ENCODE results near the gene SLC32A1.

The SLC32A1 gene

GRCh38 chr20:38704136-38704535 is 20.1 kb upstream of the SLC32A1 start:
- no peaks in the 10 kb centered on the region for H3K4me1 ChIP-seq (ENCODE audit: control insufficient read depth, insufficient read depth, low read length)
- H3K4me3 ChIP-seq (ENCODE audit: low read length), result no peak overlapping the region
- no peak overlapping the region for H3K27ac ChIP-seq (ENCODE audit: low read depth, low read length)
- H3K9ac ChIP-seq (ENCODE audit: low read length), result no peak overlapping the region
- no peaks in the 10 kb centered on the region for H3K27me3 ChIP-seq (ENCODE audit: control insufficient read depth, insufficient read depth, low read length)
- H3K36me3 ChIP-seq (ENCODE audit: control insufficient read depth, insufficient read depth, low read length), result no peaks in the 10 kb centered on the region

- no peaks in the 10 kb centered on the region for H3K36me3 ChIP-seq (ENCODE audit: control insufficient read depth, insufficient read depth, low read length)
- H3K4me1 ChIP-seq (ENCODE audit: control insufficient read depth, insufficient read depth, low read length), result no peaks in the 10 kb centered on the region
- no peak overlapping the region for H3K9ac ChIP-seq (ENCODE audit: low read length)
- no peak overlapping the region for H3K27ac ChIP-seq (ENCODE audit: low read depth, low read length)
- no peaks in the 10 kb centered on the region for H3K27me3 ChIP-seq (ENCODE audit: control insufficient read depth, insufficient read depth, low read length)
- no peak overlapping the region for H3K4me3 ChIP-seq (ENCODE audit: low read length)
Measured at GRCh38 chr20:38706509-38706908, 17.8 kb upstream of the SLC32A1 start.

- H3K36me3 ChIP-seq (ENCODE audit: control insufficient read depth, insufficient read depth, low read length), result no peaks in the 10 kb centered on the region
- peaks cover 7% of the 10 kb centered on the region for H3K27me3 ChIP-seq (ENCODE audit: control insufficient read depth, insufficient read depth, low read length)
- no peaks in the 10 kb centered on the region for H3K4me1 ChIP-seq (ENCODE audit: control insufficient read depth, insufficient read depth, low read length)
Measured at GRCh38 chr20:38714308-38714707, 10.0 kb upstream of the SLC32A1 start.

GRCh38 chr20:38715646-38716045 is 8.6 kb upstream of the SLC32A1 start:
- no peak overlapping the region for H3K27ac ChIP-seq (ENCODE audit: low read depth, low read length)
- no peaks in the 10 kb centered on the region for H3K36me3 ChIP-seq (ENCODE audit: control insufficient read depth, insufficient read depth, low read length)
- no peak overlapping the region for H3K9ac ChIP-seq (ENCODE audit: low read length)
- H3K27me3 ChIP-seq (ENCODE audit: control insufficient read depth, insufficient read depth, low read length), result peaks cover 13% of the 10 kb centered on the region
- no peak overlapping the region for H3K4me3 ChIP-seq (ENCODE audit: low read length)
- H3K4me1 ChIP-seq (ENCODE audit: control insufficient read depth, insufficient read depth, low read length), result no peaks in the 10 kb centered on the region

More at GRCh38 chr20:38714308-38714707, 10.0 kb upstream of the SLC32A1 start:
- Histone ChIP-seq H3K4me3 (ENCODE audit: low read length) (no peak overlapping the region), H3K9ac (ENCODE audit: low read length) (no peak overlapping the region), H3K27ac (ENCODE audit: low read depth, low read length) (no peak overlapping the region)

GRCh38 chr20:38722683-38723016 is 1.6 kb upstream of the SLC32A1 start:
- Histone ChIP-seq H3K4me1 (ENCODE audit: control insufficient read depth, insufficient read depth, low read length) (no peaks in the 10 kb centered on the region), H3K4me3 (ENCODE audit: low read length) (no peak overlapping the region), H3K27ac (ENCODE audit: low read depth, low read length) (no peak overlapping the region), H3K27me3 (ENCODE audit: control insufficient read depth, insufficient read depth, low read length) (peaks cover 43% of the 10 kb centered on the region), H3K9ac (ENCODE audit: low read length) (no peak overlapping the region), H3K36me3 (ENCODE audit: control insufficient read depth, insufficient read depth, low read length) (no peaks in the 10 kb centered on the region)

GRCh38 chr20:38723017-38723847 is 1.1 kb upstream of the SLC32A1 start:
- H3K4me1 ChIP-seq (ENCODE audit: control insufficient read depth, insufficient read depth, low read length), result no peaks in the 10 kb centered on the region
- no peak overlapping the region for H3K4me3 ChIP-seq (ENCODE audit: low read length)
- H3K36me3 ChIP-seq (ENCODE audit: control insufficient read depth, insufficient read depth, low read length), result no peaks in the 10 kb centered on the region
- no peak overlapping the region for H3K27ac ChIP-seq (ENCODE audit: low read depth, low read length)
- H3K9ac ChIP-seq (ENCODE audit: low read length), result no peak overlapping the region
- H3K27me3 ChIP-seq (ENCODE audit: control insufficient read depth, insufficient read depth, low read length), result peaks cover 49% of the 10 kb centered on the region

GRCh38 chr20:38724626-38725147 is 401 bp downstream of the SLC32A1 start:
- Histone ChIP-seq H3K4me1 (ENCODE audit: control insufficient read depth, insufficient read depth, low read length) (no peaks in the 10 kb centered on the region), H3K27me3 (ENCODE audit: control insufficient read depth, insufficient read depth, low read length) (peaks cover 58% of the 10 kb centered on the region), H3K9ac (ENCODE audit: low read length) (no peak overlapping the region), H3K36me3 (ENCODE audit: control insufficient read depth, insufficient read depth, low read length) (no peaks in the 10 kb centered on the region), H3K4me3 (ENCODE audit: low read length) (no peak overlapping the region), H3K27ac (ENCODE audit: low read depth, low read length) (no peak overlapping the region)

- Histone ChIP-seq H3K4me1 (ENCODE audit: control insufficient read depth, insufficient read depth, low read length) (no peaks in the 10 kb centered on the region), H3K27ac (ENCODE audit: low read depth, low read length) (no peak overlapping the region), H3K27me3 (ENCODE audit: control insufficient read depth, insufficient read depth, low read length) (peaks cover 59% of the 10 kb centered on the region), H3K4me3 (ENCODE audit: low read length) (no peak overlapping the region), H3K9ac (ENCODE audit: low read length) (no peak overlapping the region), H3K36me3 (ENCODE audit: control insufficient read depth, insufficient read depth, low read length) (peaks cover 2% of the 10 kb centered on the region)
Measured at GRCh38 chr20:38725148-38725901, 1.0 kb downstream of the SLC32A1 start.

- no peak overlapping the region for H3K27ac ChIP-seq (ENCODE audit: low read depth, low read length)
- peaks cover 2% of the 10 kb centered on the region for H3K36me3 ChIP-seq (ENCODE audit: control insufficient read depth, insufficient read depth, low read length)
- H3K4me3 ChIP-seq (ENCODE audit: low read length), result no peak overlapping the region
- H3K4me1 ChIP-seq (ENCODE audit: control insufficient read depth, insufficient read depth, low read length), result peaks cover 3% of the 10 kb centered on the region
- peaks cover 68% of the 10 kb centered on the region for H3K27me3 ChIP-seq (ENCODE audit: control insufficient read depth, insufficient read depth, low read length)
- no peak overlapping the region for H3K9ac ChIP-seq (ENCODE audit: low read length)
Measured at GRCh38 chr20:38725931-38726803, 1.9 kb downstream of the SLC32A1 start.

- Histone ChIP-seq H3K27ac (ENCODE audit: low read depth, low read length) (no peak overlapping the region), H3K9ac (ENCODE audit: low read length) (peak overlapping the region; percentile 22), H3K36me3 (ENCODE audit: control insufficient read depth, insufficient read depth, low read length) (peaks cover 2% of the 10 kb centered on the region), H3K27me3 (ENCODE audit: control insufficient read depth, insufficient read depth, low read length) (peaks cover 72% of the 10 kb centered on the region), H3K4me3 (ENCODE audit: low read length) (no peak overlapping the region), H3K4me1 (ENCODE audit: control insufficient read depth, insufficient read depth, low read length) (peaks cover 4% of the 10 kb centered on the region)
Measured at GRCh38 chr20:38726804-38727606, 2.7 kb downstream of the SLC32A1 start.

GRCh38 chr20:38727607-38728190 is 3.4 kb downstream of the SLC32A1 start:
- Histone ChIP-seq H3K27ac (ENCODE audit: low read depth, low read length) (no peak overlapping the region), H3K9ac (ENCODE audit: low read length) (no peak overlapping the region), H3K36me3 (ENCODE audit: control insufficient read depth, insufficient read depth, low read length) (peaks cover 2% of the 10 kb centered on the region), H3K4me1 (ENCODE audit: control insufficient read depth, insufficient read depth, low read length) (peaks cover 4% of the 10 kb centered on the region), H3K27me3 (ENCODE audit: control insufficient read depth, insufficient read depth, low read length) (peaks cover 72% of the 10 kb centered on the region), H3K4me3 (ENCODE audit: low read length) (no peak overlapping the region)
